ENCODE results near the gene FPGS. TPM values are rescaled to one million over a fixed set of nuclear protein-coding genes. Genes with fewer than 3 reads are reported as not detected.

Gene FPGS
- total and polyA plus RNA-seq, 4 donors = 20.4 to 61.1 (median 42.7) TPM

DNA sequence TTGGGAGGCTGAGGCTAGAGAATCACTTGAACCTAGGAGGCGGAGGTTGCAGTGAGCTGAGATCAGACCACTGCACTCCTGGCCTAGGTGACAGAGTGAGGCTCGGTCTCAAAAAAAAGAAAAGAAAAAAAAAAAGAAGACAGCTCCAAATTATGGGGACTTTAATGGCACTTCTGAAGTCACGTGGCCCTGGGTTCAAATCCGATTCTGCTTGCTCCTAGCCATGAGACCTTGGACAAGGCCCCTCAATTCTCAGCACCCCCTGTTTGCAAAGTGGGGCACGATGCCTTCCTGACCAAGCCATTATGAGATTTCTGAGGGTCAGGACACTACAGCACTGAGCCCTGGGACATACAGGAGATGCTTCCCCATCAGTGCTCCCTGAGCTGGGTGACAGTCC is 52.8 kb downstream of the FPGS start:
- H3K4me3 ChIP-seq (ENCODE audit: low read depth in 1 of 3, low read length in 3 of 3) = no peak overlapping the region
- peak overlapping the region in 1 of 2 donors; percentile 5 for H3K27ac ChIP-seq (ENCODE audit: low read depth in 1 of 2, low read length in 2 of 2)
- peaks cover 0 to 7% (median 1%) of the 10 kb centered on the region in 4 donors for H3K4me1 ChIP-seq (ENCODE audit: control insufficient read depth in 4 of 4, insufficient read depth in 4 of 4, low read length in 3 of 4)
- H3K27me3 ChIP-seq (ENCODE audit: control insufficient read depth in 4 of 4, insufficient read depth in 4 of 4, low read length in 3 of 4) = no peaks in the 10 kb centered on the region
- no peaks in the 10 kb centered on the region for H3K36me3 ChIP-seq (ENCODE audit: control insufficient read depth in 4 of 4, insufficient read depth in 3 of 4, low read depth in 1 of 4, low read length in 3 of 4)
- 92% methylated on average over 5 of the region's 5 CpGs for WGBS
- H3K9me3 ChIP-seq (ENCODE audit: control insufficient read depth in 4 of 4, low read length in 3 of 4) = no peaks in the 10 kb centered on the region
- TF ChIP-seq, protein P1, sequence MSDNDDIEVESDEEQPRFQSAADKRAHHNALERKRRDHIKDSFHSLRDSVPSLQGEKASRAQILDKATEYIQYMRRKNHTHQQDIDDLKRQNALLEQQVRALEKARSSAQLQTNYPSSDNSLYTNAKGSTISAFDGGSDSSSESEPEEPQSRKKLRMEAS (IDR thresholded peaks at IDR 0.05) = no peak
- TF ChIP-seq JUND (IDR thresholded peaks at IDR 0.05) (no peak), GABPA (IDR thresholded peaks at IDR 0.05 in 1 of 2, conservative IDR thresholded peaks at IDR 0.05 in 1 of 2) (no peak), HNF4A (conservative IDR thresholded peaks at IDR 0.05) (no peak), NR2F2 (IDR thresholded peaks at IDR 0.05) (no peak), RXRA (IDR thresholded peaks at IDR 0.05) (no peak), EGR1 (IDR thresholded peaks at IDR 0.05; ENCODE audit: low read depth in 2 of 2) (no peak), TAF1 (conservative IDR thresholded peaks at IDR 0.05) (no peak), SP1 (IDR thresholded peaks at IDR 0.05) (no peak), YY1 (IDR thresholded peaks at IDR 0.05) (no peak), FOXA2 (IDR thresholded peaks at IDR 0.05) (no peak), RAD21 (IDR thresholded peaks at IDR 0.05) (no peak)
- TF ChIP-seq, protein P2, sequence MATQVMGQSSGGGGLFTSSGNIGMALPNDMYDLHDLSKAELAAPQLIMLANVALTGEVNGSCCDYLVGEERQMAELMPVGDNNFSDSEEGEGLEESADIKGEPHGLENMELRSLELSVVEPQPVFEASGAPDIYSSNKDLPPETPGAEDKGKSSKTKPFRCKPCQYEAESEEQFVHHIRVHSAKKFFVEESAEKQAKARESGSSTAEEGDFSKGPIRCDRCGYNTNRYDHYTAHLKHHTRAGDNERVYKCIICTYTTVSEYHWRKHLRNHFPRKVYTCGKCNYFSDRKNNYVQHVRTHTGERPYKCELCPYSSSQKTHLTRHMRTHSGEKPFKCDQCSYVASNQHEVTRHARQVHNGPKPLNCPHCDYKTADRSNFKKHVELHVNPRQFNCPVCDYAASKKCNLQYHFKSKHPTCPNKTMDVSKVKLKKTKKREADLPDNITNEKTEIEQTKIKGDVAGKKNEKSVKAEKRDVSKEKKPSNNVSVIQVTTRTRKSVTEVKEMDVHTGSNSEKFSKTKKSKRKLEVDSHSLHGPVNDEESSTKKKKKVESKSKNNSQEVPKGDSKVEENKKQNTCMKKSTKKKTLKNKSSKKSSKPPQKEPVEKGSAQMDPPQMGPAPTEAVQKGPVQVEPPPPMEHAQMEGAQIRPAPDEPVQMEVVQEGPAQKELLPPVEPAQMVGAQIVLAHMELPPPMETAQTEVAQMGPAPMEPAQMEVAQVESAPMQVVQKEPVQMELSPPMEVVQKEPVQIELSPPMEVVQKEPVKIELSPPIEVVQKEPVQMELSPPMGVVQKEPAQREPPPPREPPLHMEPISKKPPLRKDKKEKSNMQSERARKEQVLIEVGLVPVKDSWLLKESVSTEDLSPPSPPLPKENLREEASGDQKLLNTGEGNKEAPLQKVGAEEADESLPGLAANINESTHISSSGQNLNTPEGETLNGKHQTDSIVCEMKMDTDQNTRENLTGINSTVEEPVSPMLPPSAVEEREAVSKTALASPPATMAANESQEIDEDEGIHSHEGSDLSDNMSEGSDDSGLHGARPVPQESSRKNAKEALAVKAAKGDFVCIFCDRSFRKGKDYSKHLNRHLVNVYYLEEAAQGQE (IDR thresholded peaks at IDR 0.05) = no peak
- TF ChIP-seq, protein P3, sequence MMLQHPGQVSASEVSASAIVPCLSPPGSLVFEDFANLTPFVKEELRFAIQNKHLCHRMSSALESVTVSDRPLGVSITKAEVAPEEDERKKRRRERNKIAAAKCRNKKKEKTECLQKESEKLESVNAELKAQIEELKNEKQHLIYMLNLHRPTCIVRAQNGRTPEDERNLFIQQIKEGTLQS (IDR thresholded peaks at IDR 0.05) = no peak
- TF ChIP-seq, protein P4, sequence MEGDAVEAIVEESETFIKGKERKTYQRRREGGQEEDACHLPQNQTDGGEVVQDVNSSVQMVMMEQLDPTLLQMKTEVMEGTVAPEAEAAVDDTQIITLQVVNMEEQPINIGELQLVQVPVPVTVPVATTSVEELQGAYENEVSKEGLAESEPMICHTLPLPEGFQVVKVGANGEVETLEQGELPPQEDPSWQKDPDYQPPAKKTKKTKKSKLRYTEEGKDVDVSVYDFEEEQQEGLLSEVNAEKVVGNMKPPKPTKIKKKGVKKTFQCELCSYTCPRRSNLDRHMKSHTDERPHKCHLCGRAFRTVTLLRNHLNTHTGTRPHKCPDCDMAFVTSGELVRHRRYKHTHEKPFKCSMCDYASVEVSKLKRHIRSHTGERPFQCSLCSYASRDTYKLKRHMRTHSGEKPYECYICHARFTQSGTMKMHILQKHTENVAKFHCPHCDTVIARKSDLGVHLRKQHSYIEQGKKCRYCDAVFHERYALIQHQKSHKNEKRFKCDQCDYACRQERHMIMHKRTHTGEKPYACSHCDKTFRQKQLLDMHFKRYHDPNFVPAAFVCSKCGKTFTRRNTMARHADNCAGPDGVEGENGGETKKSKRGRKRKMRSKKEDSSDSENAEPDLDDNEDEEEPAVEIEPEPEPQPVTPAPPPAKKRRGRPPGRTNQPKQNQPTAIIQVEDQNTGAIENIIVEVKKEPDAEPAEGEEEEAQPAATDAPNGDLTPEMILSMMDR (IDR thresholded peaks at IDR 0.05; ENCODE audit: low read depth, low read length, missing input control) = no peak
- DNase-seq (ENCODE audit: low spot score) = no peak
- no peak overlapping the region for H3K9ac ChIP-seq (ENCODE audit: low read depth in 1 of 2, low read length in 2 of 2)

DNA sequence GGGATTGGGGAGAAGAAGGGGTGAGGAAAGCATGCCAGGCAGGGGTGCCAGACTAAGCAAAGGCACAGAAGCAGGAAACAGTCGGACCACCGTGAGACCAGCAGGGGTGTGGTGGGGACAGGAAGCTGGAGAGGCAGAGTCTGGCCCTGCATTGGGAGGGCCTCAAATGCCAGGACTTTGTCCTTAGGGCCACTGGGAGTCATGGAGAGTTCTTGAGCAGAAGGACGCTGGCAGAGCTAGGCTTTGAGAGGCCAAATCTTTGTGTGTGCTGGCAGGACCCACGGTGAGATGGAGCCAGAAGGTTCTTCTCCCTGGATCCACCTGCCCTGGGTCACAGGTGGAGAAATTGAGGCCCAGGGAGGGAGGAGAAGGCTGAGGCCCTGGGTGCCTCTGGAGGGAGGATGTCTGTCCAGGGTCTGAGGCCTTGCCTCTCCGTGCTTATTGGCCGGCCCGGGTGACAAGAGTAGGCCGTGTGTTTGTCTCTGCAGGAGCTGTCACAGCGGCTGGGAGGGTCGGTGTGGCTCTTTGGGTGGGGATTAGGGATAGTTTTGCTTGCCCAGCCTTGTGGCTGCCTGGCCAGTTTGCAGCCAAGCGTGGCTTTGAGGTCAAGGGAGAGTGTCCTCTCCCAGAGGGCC is 53.5 kb downstream of the FPGS start:
- Histone ChIP-seq H3K9ac (ENCODE audit: low read depth in 1 of 2, low read length in 2 of 2) (no peak overlapping the region), H3K27me3 (ENCODE audit: control insufficient read depth in 4 of 4, insufficient read depth in 4 of 4, low read length in 3 of 4) (no peaks in the 10 kb centered on the region), H3K36me3 (ENCODE audit: control insufficient read depth in 4 of 4, insufficient read depth in 3 of 4, low read depth in 1 of 4, low read length in 3 of 4) (no peaks in the 10 kb centered on the region), H3K27ac (ENCODE audit: low read depth in 1 of 2, low read length in 2 of 2) (peak overlapping the region in 1 of 2 donors; percentile 5), H3K4me1 (ENCODE audit: control insufficient read depth in 4 of 4, insufficient read depth in 4 of 4, low read length in 3 of 4) (peaks cover 0 to 7% (median 1%) of the 10 kb centered on the region in 4 donors), H3K9me3 (ENCODE audit: control insufficient read depth in 4 of 4, low read length in 3 of 4) (no peaks in the 10 kb centered on the region), H3K4me3 (ENCODE audit: low read depth in 1 of 3, low read length in 3 of 3) (no peak overlapping the region)
- TF ChIP-seq, protein P3 (IDR thresholded peaks at IDR 0.05) = no peak
- TF ChIP-seq FOXA2 (IDR thresholded peaks at IDR 0.05) (no peak), YY1 (IDR thresholded peaks at IDR 0.05) (no peak), JUND (IDR thresholded peaks at IDR 0.05) (no peak), RAD21 (IDR thresholded peaks at IDR 0.05) (no peak), FOXA1 (IDR thresholded peaks at IDR 0.05) (no peak), HNF4A (conservative IDR thresholded peaks at IDR 0.05) (no peak)
- DNase-seq (ENCODE audit: low spot score) = no peak
- 68% methylated on average over 11 of the region's 11 CpGs for WGBS

Data from liver (tissue), 9 donors.